AG04449 (cell line): ENCODE measurements around the gene ZNF665.
"Not testable (repeated sequence)": the region's sequence is repeated elsewhere in the genome, so short reads cannot be mapped to it uniquely, and the experiment has no call there.

Experiments
- CTCF ChIA-PET: fragments of 350-600 bp; formaldehyde crosslinking; extraction: SDS; loops from one replicate; lab custom pipeline; 2021; ENCODE audit warnings: antibody characterized with exemption; lab: Yijun Ruan, JAX
- POLR2A ChIA-PET: fragments of 400-600, 350-600 bp; formaldehyde crosslinking; extraction: SDS; loops from one replicate; lab custom pipeline; 2020; ENCODE audit warnings: antibody characterized with exemption, inconsistent platforms; lab: Yijun Ruan, JAX
- DNase-seq: peaks from one replicate; pipeline ENCODE4 v3.0.0-alpha.2; 2010; ENCODE audit warnings: low read depth, low spot score
- H3K4me3 ChIP-seq: 2 replicates; pipeline ENCODE4 v1.5.1; 2011; ENCODE audit warnings: low read depth, mild to moderate bottlenecking, control low read depth, low read length
- CTCF ChIP-seq: IDR thresholded peaks from one replicate; pipeline ENCODE4 v1.5.1; 2011; ENCODE audit warnings: mild to moderate bottlenecking, moderate library complexity, low read length, control low read depth, inconsistent platforms; ENCODE audit not compliant: insufficient read depth; ENCODE audit errors: missing control alignments

The ZNF665 gene

GRCh38 chr19:53195265-53195903 lies 2.2 kb upstream of the ZNF665 start:
- TF ChIP-seq CTCF, result peak; percentile 77
- H3K4me3 ChIP-seq, result no peak overlapping the region
- DNase-seq, result no peak
- POLR2A ChIA-PET, result no interaction called here
- CTCF ChIA-PET, result interaction anchor here (0.6 to 2.7 kb wide), 23 partner anchors 8 to 836 kb away, joined by 3 to 11 read pairs (median 3); no protein-coding TSS in a partner anchor

GRCh38 chr19:53193535-53194222 lies 521 bp upstream of the ZNF665 start:
- H3K4me3 ChIP-seq, result peak overlapping the region; percentile 66
- no peak for DNase-seq
- ChIA-PET CTCF (interaction anchor here (1.2 to 2.7 kb wide), 3 partner anchors 9 to 201 kb away, joined by 4 to 11 read pairs (median 4); partner anchors contain the start of gene ZNF765), POLR2A (no interaction called here)
- no peak for TF ChIP-seq CTCF

GRCh38 chr19:53190253-53190652 lies 2.9 kb downstream of the ZNF665 start:
- ChIA-PET CTCF (no interaction called here), POLR2A (no interaction called here)
- DNase-seq, result no peak
- no peak overlapping the region for H3K4me3 ChIP-seq
- TF ChIP-seq CTCF, result no peak

- CTCF ChIA-PET, result not testable (repeated sequence)
Measured at GRCh38 chr19:53189691-53190198, 3.4 kb downstream of the ZNF665 start.

GRCh38 chr19:53185155-53185882 lies 7.8 kb downstream of the ZNF665 start:
- not testable (repeated sequence) for DNase-seq

More at GRCh38 chr19:53189691-53190198, 3.4 kb downstream of the ZNF665 start:
- POLR2A ChIA-PET, H3K4me3 ChIP-seq, DNase-seq: not testable (repeated sequence)

GRCh38 chr19:53183146-53183764 lies 9.9 kb downstream of the ZNF665 start:
- no peak for DNase-seq
- no peak overlapping the region for H3K4me3 ChIP-seq
- TF ChIP-seq CTCF, result no peak
- CTCF ChIA-PET, result interaction anchor here (3.4 kb wide), 1 partner anchor 12 kb away, joined by 11 read pairs; no protein-coding TSS in a partner anchor
- POLR2A ChIA-PET, result no interaction called here

More at GRCh38 chr19:53185155-53185882, 7.8 kb downstream of the ZNF665 start:
- H3K4me3 ChIP-seq, POLR2A ChIA-PET: not testable (repeated sequence)
- CTCF ChIA-PET, result interaction anchor here (3.4 kb wide), 1 partner anchor 10 kb away, joined by 11 read pairs; no protein-coding TSS in a partner anchor
